Measurements from ENCODE around the gene SIGLEC6. TPM values are rescaled to one million over a fixed set of nuclear protein-coding genes. Genes with fewer than 3 reads are reported as not detected.
A peak's percentile ranks its signal among the peaks of the same experiment; 100 is the strongest.
"Not testable (repeated sequence)": the region's sequence is repeated elsewhere in the genome, so short reads cannot be mapped to it uniquely, and the experiment has no call there.

The SIGLEC6 gene
- total RNA-seq, 1 experiment from 2014 or later, result not detected

DNA sequence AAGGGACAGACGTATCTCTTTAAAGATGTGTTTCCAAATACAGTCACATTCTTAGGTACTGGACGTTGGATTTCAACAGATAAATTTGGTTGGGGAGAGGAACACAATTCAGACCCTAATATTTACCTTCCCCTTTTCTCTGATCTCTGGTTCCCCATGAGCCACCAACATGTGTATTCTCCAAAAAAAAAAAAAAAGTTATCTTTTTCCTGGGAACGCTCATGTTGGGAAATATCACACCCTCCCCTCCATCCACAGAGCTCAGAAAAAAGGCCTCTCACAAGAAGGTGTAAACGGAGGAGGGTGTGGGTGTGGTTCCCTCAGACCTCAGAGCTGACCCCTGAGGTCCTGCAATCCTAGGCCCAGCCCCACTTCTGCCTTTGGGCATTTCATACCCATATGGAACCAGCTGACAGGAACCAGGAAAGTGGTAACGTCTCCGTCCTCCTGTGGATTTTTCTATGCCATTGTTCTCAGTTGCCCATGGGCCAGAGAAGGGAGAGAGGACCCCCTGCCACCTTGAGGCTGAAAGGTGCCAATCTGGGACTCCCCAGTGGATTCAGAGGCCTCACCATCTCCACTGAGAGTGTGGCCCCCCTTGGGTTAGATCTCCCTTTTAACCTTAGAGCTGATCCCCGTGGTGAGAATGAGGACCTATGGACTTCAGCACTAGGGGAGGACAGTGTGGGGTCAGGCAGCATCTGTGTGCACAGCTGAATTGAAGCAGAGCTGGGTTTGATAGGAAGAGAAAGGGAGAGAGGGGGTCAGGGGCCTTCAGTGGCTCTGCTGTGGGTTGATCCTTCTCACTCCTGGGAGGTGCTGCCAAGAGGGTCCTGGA lies 21.4 kb downstream of the SIGLEC6 start:
- no peak for DNase-seq (ENCODE audit: low read depth)

DNA sequence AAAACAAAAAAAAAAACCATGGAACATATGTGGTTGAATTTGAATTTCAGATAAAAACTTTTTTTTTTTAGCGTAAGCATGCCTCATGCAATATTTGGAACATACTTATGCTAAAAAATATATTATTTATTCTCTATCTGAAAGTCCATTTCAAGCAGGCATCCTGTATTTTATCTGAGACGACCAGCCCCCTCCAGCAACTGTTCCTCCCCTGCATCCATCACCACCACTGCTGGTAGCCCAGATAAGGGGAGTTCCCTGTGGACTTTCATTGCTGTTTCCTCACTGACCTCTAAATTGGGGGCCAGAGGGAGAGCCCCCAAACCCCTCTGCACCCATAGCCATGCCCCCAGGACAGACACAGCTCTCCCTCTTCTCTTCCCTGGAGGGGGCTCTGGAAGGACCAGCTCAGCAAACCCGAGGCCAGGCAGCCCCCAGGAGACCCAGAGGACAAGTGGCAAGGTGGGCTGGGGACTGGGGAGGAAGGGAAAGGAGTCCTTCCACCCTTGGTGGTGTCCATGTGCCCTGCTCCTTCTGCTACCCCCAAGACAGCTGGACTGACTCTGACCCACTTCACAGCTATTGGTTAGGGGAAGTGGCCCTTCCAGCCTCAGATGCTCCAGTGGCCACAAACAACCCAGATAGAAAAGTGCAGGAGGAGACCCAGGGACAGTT lies 23.3 kb downstream of the SIGLEC6 start:
- no peak for DNase-seq (ENCODE audit: low read depth)

GRCh38 chr19:51507640-51508058 lies 23.8 kb downstream of the SIGLEC6 start:
- DNase-seq (ENCODE audit: low read depth), result no peak

DNA sequence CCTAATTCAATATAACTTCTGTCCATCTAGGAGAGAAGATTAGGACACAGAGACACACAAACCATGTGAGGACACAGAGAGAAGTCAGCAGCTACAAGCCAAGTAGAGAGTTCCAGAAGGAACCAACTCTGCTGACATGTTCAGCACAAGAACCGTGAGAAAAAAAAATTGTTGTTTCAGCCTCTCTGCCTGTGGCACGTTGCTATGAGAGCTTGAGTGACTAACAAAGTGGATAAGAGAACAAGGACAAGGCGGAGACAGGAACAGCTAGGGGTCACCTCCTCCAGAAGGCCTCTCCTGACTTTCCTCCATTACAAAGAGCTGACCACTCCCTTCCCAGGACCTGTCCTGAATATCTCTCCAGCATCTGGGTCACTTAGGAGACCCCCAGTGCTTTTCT lies 24.3 kb downstream of the SIGLEC6 start:
- DNase-seq (ENCODE audit: low read depth), result no peak

- DNase-seq (ENCODE audit: low read depth), result no peak
Observed at GRCh38 chr19:51505904-51506303, 25.6 kb downstream of the SIGLEC6 start.

DNA sequence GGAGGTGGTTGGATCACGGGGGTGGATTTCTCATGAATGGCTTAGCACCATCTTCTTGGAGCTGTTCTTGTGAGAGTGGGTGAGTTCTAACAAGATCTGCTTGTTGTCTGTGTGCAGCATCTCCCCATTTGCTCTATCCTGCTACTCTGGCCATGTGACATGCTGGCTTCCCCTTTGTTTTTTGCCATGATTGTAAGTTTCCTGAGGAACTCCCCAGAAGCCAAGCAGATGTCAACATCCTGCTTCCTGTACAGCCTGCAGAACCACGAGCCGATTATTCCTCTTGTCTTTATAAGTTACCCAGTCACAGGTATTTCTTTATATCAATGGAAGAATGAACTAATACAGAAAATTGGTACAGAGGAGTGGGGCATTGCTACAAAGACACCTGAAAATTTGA lies 27.6 kb downstream of the SIGLEC6 start:
- no peak for DNase-seq (ENCODE audit: low read depth)

DNA sequence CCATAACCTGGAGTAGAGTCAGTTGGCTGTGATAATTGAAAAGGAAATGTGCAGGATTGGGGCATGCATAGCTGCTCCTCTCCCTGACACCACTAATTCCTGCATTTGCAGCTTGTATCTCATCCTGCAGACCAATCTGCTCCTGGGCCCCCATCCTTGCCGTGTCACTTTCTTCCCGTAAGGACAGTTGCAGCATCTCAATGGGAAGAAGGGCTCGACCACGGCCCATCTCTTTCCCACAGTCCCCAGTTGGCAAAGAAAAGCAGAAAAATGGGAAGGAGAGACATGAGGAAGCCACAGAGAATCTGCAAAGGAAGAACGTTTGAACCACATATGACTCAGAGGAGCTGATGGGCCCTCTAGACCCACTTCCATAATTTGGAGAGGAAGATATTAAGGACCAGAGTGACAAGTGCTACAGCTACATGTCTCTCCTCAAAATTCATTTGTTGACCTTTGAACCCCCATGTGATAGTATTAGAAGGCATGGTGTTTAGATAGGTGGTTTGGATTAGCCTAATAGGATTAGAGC lies 28.1 kb downstream of the SIGLEC6 start:
- no peak for DNase-seq (ENCODE audit: low read depth)

- no peak for DNase-seq (ENCODE audit: low read depth)
Observed at GRCh38 chr19:51501594-51502263, 29.7 kb downstream of the SIGLEC6 start, which contains the start of gene SIGLEC12. Gene SIGLEC12, minus strand, starts transcription at chr19:51501800. Its CDS starts 67 bp downstream, at chr19:51501733.

DNA sequence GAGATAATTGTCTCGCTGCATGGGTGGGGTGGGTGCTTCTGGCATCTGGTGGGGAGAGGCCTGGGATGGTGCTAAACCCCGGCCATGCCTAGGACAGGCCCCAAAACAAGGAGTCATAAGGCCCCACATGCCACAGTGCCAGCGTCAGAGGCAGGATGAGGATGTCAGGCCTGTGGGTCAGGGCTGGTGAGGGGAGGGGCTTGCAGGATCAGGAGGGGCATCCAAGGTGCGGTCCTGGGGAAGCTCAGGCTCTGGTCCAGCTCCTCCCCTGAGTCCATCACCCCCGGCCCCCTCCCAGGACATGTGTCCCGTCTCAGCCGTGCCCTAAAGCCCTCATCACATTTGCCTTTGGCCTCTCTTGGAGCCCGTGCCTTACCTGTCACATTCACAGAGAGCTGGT lies 30.5 kb downstream of the SIGLEC6 start:
- not testable (repeated sequence) for DNase-seq (ENCODE audit: low read depth)

DNA sequence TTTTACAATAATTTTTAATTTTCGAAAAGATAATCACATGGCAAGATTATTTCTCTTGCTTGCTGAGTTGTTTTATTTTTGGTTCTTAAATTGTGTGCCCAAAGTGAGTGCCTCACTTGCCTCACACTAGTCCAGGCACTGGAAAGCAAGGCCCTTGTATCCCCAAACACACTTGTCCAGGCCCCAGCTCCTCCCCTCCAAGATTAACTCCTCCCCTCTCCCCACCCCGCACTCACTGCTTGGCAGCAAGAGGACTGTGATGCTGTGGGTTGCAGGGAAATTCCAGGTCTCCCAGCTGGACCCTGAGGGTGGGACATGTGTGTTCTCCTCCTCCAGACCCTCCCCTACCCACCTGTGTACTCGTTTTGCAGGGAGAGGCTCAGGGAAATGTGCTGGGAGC lies 33.8 kb downstream of the SIGLEC6 start:
- no peak for DNase-seq (ENCODE audit: low read depth)

DNA sequence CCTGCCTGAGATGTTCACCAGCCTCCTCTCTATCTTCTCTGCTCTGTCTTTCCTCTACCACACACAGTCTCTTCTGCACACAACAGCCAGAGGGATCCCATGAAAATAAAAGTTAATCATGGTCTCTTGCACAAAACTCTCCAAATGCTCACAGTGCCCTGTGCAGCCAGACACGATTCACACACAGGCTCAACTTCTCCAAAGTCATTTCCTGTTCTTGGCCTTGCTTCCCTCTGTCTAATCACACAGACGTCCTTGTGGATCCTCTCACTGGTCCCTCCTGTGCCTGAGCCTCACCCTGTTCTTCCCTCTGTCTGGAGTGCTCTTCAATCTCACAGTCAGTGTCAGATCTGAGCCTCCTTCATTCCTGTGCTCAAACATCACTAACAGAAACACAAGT lies 37.7 kb downstream of the SIGLEC6 start:
- DNase-seq (ENCODE audit: low read depth), result no peak

DNA sequence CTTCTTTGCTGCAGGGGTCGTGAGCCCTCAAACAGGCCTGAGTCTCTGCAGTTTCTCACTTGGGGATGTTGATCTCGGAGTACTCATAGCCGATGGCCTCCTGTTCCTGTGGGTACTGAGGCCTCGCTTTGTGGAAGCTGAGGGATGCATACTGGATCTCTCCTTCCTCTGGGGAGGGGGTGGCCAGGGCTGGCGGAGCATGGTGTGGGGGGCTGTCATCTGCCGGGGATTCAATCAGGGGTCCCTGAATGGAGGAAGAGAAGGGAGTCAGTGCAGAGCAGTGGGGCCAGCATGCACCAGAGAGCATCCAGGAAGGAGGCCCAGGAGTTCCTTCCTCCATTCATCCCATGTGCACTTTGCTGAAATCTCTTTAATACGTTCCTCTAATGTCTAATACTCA lies 39.9 kb downstream of the SIGLEC6 start:
- no peak for DNase-seq (ENCODE audit: low read depth)

DNA sequence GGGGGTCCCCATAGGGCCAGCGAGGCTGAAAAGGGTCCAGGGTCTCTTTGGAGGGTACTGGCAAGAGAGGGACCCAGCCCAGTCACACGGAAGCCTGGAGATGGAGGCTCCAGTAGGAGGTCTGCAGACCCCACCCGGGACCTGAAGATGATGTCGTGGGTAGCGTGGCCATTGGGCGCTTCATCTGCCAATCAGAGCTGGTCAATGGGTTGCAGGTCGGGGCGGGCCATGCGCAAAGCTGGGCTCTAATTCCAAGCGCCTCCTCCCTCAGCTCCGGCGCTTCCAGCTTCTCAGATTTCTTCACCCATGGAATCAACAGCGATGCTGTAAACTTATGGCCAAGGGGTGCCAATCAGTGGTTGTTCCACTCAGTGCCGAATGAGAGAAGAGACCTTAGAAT lies 40.8 kb downstream of the SIGLEC6 start:
- DNase-seq (ENCODE audit: low read depth), result no peak

DNA sequence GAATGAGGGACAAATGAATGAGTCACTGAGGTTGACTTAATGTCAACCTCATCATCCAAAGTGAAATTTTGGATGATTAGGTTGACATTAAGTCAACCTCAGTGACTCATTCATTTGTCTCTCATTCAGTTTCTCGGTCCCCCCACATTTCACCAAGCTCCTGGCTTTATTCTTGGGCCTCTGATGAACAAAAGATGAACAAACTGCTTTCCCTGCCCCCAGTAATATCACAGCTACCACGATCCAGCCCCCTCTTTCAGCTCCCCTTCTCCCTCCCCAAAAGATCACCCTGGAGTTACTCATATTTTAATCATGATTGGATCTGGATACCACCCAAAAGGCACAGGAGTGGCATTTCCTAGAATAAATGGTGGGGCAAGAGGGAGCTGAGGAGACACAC lies 42.4 kb downstream of the SIGLEC6 start:
- DNase-seq (ENCODE audit: low read depth), result no peak

- no peak for DNase-seq (ENCODE audit: low read depth)
Observed at GRCh38 chr19:51488491-51488890, 43.0 kb downstream of the SIGLEC6 start.

DNA sequence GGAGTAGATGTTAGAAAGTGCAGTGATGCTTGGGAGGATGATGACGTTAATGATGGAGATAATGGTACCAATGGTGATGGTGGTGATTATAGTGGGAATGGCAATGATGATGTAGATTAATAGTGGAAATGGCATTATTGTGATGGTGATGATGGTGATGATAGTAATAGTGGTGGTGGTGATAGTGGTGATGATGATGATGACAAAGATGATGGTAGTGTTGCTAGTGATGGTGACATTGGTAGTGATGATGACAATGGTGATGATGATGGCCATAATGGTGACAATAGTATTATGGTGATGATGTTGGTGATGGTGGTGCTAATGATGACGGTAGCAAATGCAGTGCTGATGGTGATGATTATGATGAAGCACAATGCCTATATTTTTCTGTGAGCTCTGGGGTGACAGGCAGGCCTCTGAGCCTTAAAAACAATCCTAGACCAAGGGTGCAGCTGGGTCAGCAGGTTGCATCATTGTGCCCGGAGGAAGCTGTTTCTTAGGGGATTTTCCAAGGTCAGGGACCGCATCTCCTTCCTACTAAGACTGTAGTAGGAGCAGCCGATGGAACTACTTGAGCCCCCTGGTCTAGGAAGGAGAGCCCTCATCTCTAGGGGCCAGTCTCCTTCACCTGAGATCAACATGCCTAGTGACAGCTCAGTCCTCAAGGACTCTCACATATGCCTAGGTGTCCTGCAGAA lies 45.4 kb downstream of the SIGLEC6 start:
- no peak for DNase-seq (ENCODE audit: low read depth)

GRCh38 chr19:51480590-51480989 lies 50.9 kb downstream of the SIGLEC6 start:
- peak; percentile 7 for DNase-seq (ENCODE audit: low read depth)

DNA sequence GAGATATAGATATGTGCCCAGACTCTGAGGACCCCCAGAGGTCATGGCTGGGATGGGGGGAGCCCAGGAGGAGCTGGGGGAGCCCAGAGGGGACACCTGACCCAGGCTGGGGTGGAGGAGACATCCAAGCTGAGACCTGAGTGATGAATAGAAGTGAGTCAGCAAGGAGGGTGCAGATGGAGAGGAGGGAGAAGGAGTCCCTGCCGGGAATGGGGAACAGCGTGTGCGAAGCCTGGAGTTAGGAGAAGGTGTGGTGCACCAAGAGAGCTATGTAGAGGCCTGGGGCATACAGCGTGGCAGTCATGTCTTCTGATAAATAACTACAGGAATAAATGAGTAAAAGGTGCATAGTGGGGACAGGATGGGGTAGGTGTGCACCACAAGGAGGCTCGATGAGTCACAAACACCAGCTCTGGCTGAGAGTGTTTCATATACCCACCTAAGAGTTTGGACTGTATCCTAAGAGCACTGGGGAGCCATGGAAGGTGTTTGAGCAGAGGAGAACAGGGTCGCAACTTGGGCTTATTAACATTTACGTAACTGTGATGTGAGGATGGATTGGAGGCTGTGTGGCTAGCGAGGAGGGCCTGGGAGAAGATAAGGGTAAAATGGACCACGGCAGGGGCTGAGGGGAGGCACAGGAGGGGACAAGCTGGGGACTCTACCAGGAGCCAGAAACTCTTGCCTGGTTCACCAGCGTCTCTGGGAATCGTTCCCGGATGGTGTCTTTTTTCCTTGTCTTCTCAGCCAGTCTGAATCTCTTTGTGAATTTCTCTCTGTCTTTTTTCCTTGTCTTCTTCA lies 51.7 kb downstream of the SIGLEC6 start:
- no peak for DNase-seq (ENCODE audit: low read depth)

- DNase-seq (ENCODE audit: low read depth), result no peak
Observed at GRCh38 chr19:51478381-51479234, 52.9 kb downstream of the SIGLEC6 start, which contains the start of gene CEACAM18. Gene CEACAM18, plus strand, starts transcription at chr19:51478539.

DNA sequence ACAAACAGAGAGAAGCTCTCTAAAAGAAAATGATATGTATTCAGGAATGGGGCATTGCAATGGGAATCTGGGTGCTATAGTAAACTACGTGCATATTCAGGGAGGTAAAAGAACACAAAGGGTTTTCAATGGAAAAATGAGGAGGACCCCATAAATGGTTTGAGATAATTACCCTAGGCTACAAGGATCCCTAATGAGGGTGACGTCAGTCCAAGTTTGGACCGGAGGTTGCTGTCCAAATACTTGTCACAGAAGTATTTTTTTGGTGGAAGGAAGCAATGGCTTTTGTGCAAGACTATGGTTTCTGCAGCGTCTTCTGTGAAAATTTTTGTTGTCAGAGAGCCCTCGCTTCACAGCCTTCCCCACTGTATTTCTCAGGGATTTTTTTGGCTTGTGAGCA lies 54.1 kb downstream of the SIGLEC6 start:
- DNase-seq (ENCODE audit: low read depth), result no peak

Data from M059J (cell line).